Mucosa of descending colon (tissue), 3 donors: Measurements from ENCODE around the gene RFX3. TPM values are rescaled to one million over a fixed set of nuclear protein-coding genes. Genes with fewer than 3 reads are reported as not detected.
A peak's percentile ranks its signal among the peaks of the same experiment; 100 is the strongest.
"Not testable (repeated sequence)": the region's sequence is repeated elsewhere in the genome, so short reads cannot be mapped to it uniquely, and the experiment has no call there.

Experiments
- ATAC-seq: fragments of 200-7000 bp; cut with Tn5 transposase; one replicate; pipeline ENCODE4 v1.9.1; 2020; ENCODE audit warnings: mild to moderate bottlenecking, moderate library complexity
- DNase-seq, 3 donors: peaks; one replicate each; pipeline ENCODE4 v3.0.0-alpha.2; 2020
- H3K36me3 ChIP-seq: fragments of 200-600 bp; one replicate; pipeline ENCODE4 v1.8.0; 2021; ENCODE audit warnings: low read depth, mild to moderate bottlenecking
- H3K4me1 ChIP-seq: fragments of 200-600 bp; one replicate; pipeline ENCODE4 v1.8.0; 2021; ENCODE audit warnings: low read depth, mild to moderate bottlenecking
- H3K4me3 ChIP-seq: fragments of 200-600 bp; one replicate; pipeline ENCODE4 v1.8.0; 2021; ENCODE audit warnings: mild to moderate bottlenecking
- H3K9me3 ChIP-seq: fragments of 200-600 bp; one replicate; pipeline ENCODE4 v1.8.0; 2021; ENCODE audit warnings: mild to moderate bottlenecking
- CTCF ChIP-seq: fragments of 200-600 bp; IDR thresholded peaks from one replicate; pipeline ENCODE4 v1.8.0; 2022; ENCODE audit warnings: antibody characterized with exemption, mild to moderate bottlenecking
- intact Hi-C, 2 donors: fragments of 100-400 bp; cut with DNase I in 1 of 2; cut with micrococcal nuclease in 1 of 2; formaldehyde crosslinking; loops; one replicate each; pipeline versions ENCODE4 v1.11.0 to v1.11.1; 2022; cut with DNase I, micrococcal nuclease
- total RNA-seq, 3 donors: library from RNA; stranded (reverse); fragmentation: NEBNext Ultra II Directional in 2 of 3; extraction: Animal tissue kit (Norgen Biotek cat#: 25700) in 2 of 3; gene quantifications; one replicate each; pipeline versions ENCODE4 v1.2.1 to v1.2.4, GENCODE V29; 2021 to 2023
- donor health status: DM: no; HTN: no; CAD: no; lungs with moderate emphysema.
- donor health status: DM: no; HTN: no; CAD: no.
- donor health status: DM: no; HTN: yes; CAD: no.

RFX3 gene
- total RNA-seq, 3 donors from 2014 or later = 12.0 to 13.3 (median 12.3) TPM

GRCh38 chr9:3329361-3329760, 196.4 kb downstream of the RFX3 start:
- ATAC-seq = no peak
- no peak for DNase-seq
- no peak for TF ChIP-seq CTCF
- intact Hi-C loops = no loop called here
- H3K4me1 ChIP-seq = no peaks in the 10 kb centered on the region
- no peak overlapping the region for H3K4me3 ChIP-seq
- no peaks in the 10 kb centered on the region for H3K9me3 ChIP-seq
- no peaks in the 10 kb centered on the region for H3K36me3 ChIP-seq

GRCh38 chr9:3323714-3324113, 202.1 kb downstream of the RFX3 start:
- no peaks in the 10 kb centered on the region for H3K36me3 ChIP-seq
- no peak for TF ChIP-seq CTCF
- ATAC-seq (no peak), DNase-seq (no peak)
- no peaks in the 10 kb centered on the region for H3K9me3 ChIP-seq
- no peak overlapping the region for H3K4me3 ChIP-seq
- intact Hi-C loops = no loop called here
- H3K4me1 ChIP-seq = no peaks in the 10 kb centered on the region

GRCh38 chr9:3321186-3321585, 204.6 kb downstream of the RFX3 start:
- no peak for ATAC-seq
- TF ChIP-seq CTCF = no peak
- H3K4me3 ChIP-seq = no peak overlapping the region
- DNase-seq = no peak
- no peaks in the 10 kb centered on the region for H3K4me1 ChIP-seq
- intact Hi-C loops = no loop called here
- no peaks in the 10 kb centered on the region for H3K36me3 ChIP-seq
- H3K9me3 ChIP-seq = peaks cover 6% of the 10 kb centered on the region

- ATAC-seq, H3K4me3 ChIP-seq, intact Hi-C loops, H3K4me1 ChIP-seq, H3K36me3 ChIP-seq, DNase-seq, H3K9me3 ChIP-seq: not testable (repeated sequence)
Measured at GRCh38 chr9:3312595-3312994, 213.2 kb downstream of the RFX3 start.

- intact Hi-C loops = no loop called here
- no peak for TF ChIP-seq CTCF
- H3K4me3 ChIP-seq = no peak overlapping the region
- DNase-seq (no peak), ATAC-seq (no peak)
- H3K36me3 ChIP-seq = no peaks in the 10 kb centered on the region
- H3K4me1 ChIP-seq = no peaks in the 10 kb centered on the region
- no peaks in the 10 kb centered on the region for H3K9me3 ChIP-seq
Measured at GRCh38 chr9:3308609-3309008, 217.2 kb downstream of the RFX3 start.

- ATAC-seq, intact Hi-C loops, H3K36me3 ChIP-seq, H3K9me3 ChIP-seq, H3K4me1 ChIP-seq, DNase-seq, H3K4me3 ChIP-seq: not testable (repeated sequence)
Measured at GRCh38 chr9:3304388-3304787, 221.4 kb downstream of the RFX3 start.

- H3K36me3 ChIP-seq = no peaks in the 10 kb centered on the region
- DNase-seq = no peak
- TF ChIP-seq CTCF = no peak
Measured at GRCh38 chr9:3299872-3300271, 225.9 kb downstream of the RFX3 start.

More at GRCh38 chr9:3299872-3300271, 225.9 kb downstream of the RFX3 start:
- H3K9me3 ChIP-seq = no peaks in the 10 kb centered on the region
- ATAC-seq = peak; percentile 25
- no peak overlapping the region for H3K4me3 ChIP-seq
- H3K4me1 ChIP-seq = no peaks in the 10 kb centered on the region
- intact Hi-C loops = no loop called here
